GM12878 (cell line): Measurements from ENCODE around the gene EIF4H. TPM values are rescaled to one million over a fixed set of nuclear protein-coding genes. Genes with fewer than 3 reads are reported as not detected.

Experiments used
- ATAC-seq: fragments of 200-7000 bp; cut with Tn5 transposase; 3 replicates; pipeline ENCODE4 v1.9.1; 2020; ENCODE audit warnings: mild to moderate bottlenecking, moderate library complexity
- BruUV-seq: library from RNA; stranded (reverse); fragments of 400-500 nt; replicated peaks from 2 replicates; lab custom pipeline; 2021; lab: Mats Ljungman, UMichigan
- CTCF ChIA-PET: fragments of 300-600 bp; sonication (Branson Sonifier 250); formaldehyde crosslinking; extraction: SDS; loops from one replicate; lab custom pipeline; 2021; ENCODE audit warnings: inconsistent platforms; lab: Yijun Ruan, JAX
- POLR2A ChIA-PET: fragments of 350-600 bp; formaldehyde crosslinking; extraction: SDS; loops from one replicate; lab custom pipeline; 2021; ENCODE audit warnings: inconsistent platforms; lab: Charles Lee
- RAD21 ChIA-PET: fragments of 300-600 bp; sonication (Branson Sonifier 250); formaldehyde crosslinking; loops from one replicate; lab custom pipeline; 2023; ENCODE audit warnings: antibody characterized with exemption; ENCODE audit not compliant: unreplicated experiment; lab: Charles Lee
- SMC1A ChIA-PET: fragments of 300-600 bp; sonication (Branson Sonifier 250); formaldehyde crosslinking; loops from one replicate; lab custom pipeline; 2023; ENCODE audit not compliant: unreplicated experiment, uncharacterized antibody; lab: Charles Lee
- DNase-seq: peaks from one replicate; pipeline ENCODE4 v3.0.0-alpha.2; 2011; ENCODE audit warnings: low read depth, low spot score
- FAIRE-seq: peaks from 3 replicates; lab custom pipeline; 2011; peaks lifted over from hg19 to GRCh38; lab: Jason Lieb, UNC
- H2AFZ ChIP-seq: 2 replicates; pipeline ENCODE4 v1.6.0; 2011; ENCODE audit warnings: low read depth, low read length, control low read depth; ENCODE audit not compliant: control insufficient read depth
- H3K27ac ChIP-seq: 2 replicates; pipeline ENCODE4 v1.5.1; 2011; ENCODE audit warnings: control low read depth; ENCODE audit not compliant: control insufficient read depth, insufficient read depth
- H3K27me3 ChIP-seq, 2 experiments: replicated peaks in 1 of 2; 2 replicates each; pipeline versions ENCODE4 v1.6.0 to v1.6.1; 2011; ENCODE audit warnings: low read length in 1 of 2; ENCODE audit not compliant: control insufficient read depth in 2 of 2, insufficient read depth in 2 of 2
- H3K36me3 ChIP-seq, 2 experiments: 2 replicates each; pipeline ENCODE4 v1.5.1; 2011; ENCODE audit warnings: low read length in 1 of 2; ENCODE audit not compliant: control insufficient read depth in 2 of 2, insufficient read depth in 2 of 2
- H3K4me1 ChIP-seq: 2 replicates; pipeline ENCODE4 v1.6.1; 2011; ENCODE audit warnings: mild to moderate bottlenecking, low read length, moderate library complexity, mixed read lengths; ENCODE audit not compliant: control insufficient read depth, insufficient read depth
- H3K4me2 ChIP-seq: 2 replicates; pipeline ENCODE4 v1.6.0; 2011; ENCODE audit warnings: control low read depth; ENCODE audit not compliant: control insufficient read depth, insufficient read depth
- H3K4me3 ChIP-seq: fragments of 200-600 bp; sonication (generic); 2 replicates; pipeline ENCODE4 v1.5.1; 2016
- H3K79me2 ChIP-seq: 2 replicates; pipeline ENCODE4 v1.6.0; 2011; ENCODE audit warnings: low read length; ENCODE audit not compliant: control insufficient read depth, insufficient read depth
- H3K9ac ChIP-seq: 2 replicates; pipeline ENCODE4 v1.8.0; 2011; ENCODE audit warnings: low read length, control low read depth, mixed read lengths; ENCODE audit not compliant: control insufficient read depth, insufficient read depth
- H3K9me3 ChIP-seq: replicated peaks from 3 replicates; pipeline ENCODE4 v1.5.1; 2011; ENCODE audit warnings: mild to moderate bottlenecking, low read length; ENCODE audit not compliant: control insufficient read depth, insufficient read depth
- H4K20me1 ChIP-seq: 2 replicates; pipeline ENCODE4 v1.6.0; 2011; ENCODE audit not compliant: control insufficient read depth, insufficient read depth
- BHLHE40 ChIP-seq, 2 experiments: fragments of 450-650 bp in 1 of 2; IDR thresholded peaks; 2 replicates each; pipeline ENCODE4 v1.6.1; 2011 to 2017; ENCODE audit warnings: low read depth in 2 of 2, borderline replicate concordance in 1 of 2, improper control_type of control experiment in 1 of 2, low read length in 1 of 2, mild to moderate bottlenecking in 1 of 2
- MYB ChIP-seq: fragments of 150-350 bp; IDR thresholded peaks from 2 replicates; pipeline ENCODE4 v1.6.1; 2014; ENCODE audit warnings: mild to moderate bottlenecking, low read depth, low read length, borderline replicate concordance
- RUNX3 ChIP-seq: IDR thresholded peaks from 2 replicates; pipeline ENCODE4 v1.6.1; 2012; ENCODE audit warnings: low read length, inconsistent platforms
- SMARCA5 ChIP-seq: fragments of 450-650 bp; IDR thresholded peaks from 2 replicates; pipeline ENCODE4 v1.6.1; 2017; ENCODE audit warnings: mild to moderate bottlenecking
- ZNF24 ChIP-seq: fragments of 450-650 bp; IDR thresholded peaks from 2 replicates; pipeline ENCODE4 v1.6.1; 2017; ENCODE audit warnings: antibody characterized with exemption, mild to moderate bottlenecking
- WGBS: methylation state at CpG from one replicate; pipeline ENCODE4 v1.1.6; 2016; ENCODE audit warnings: low lambda C conversion rate; ENCODE audit not compliant: insufficient replicate concordance, insufficient coverage; ENCODE audit errors: missing lambda C conversion rate; 5-methylcytosine and 5-hydroxymethylcytosine counted together
- in situ Hi-C: fragments of 300-500 bp; cut with MboI; formaldehyde crosslinking; loops from 9 replicates; pipeline ENCODE4 v1.14.3; 2018; ENCODE audit warnings: mixed read lengths
- intact Hi-C: fragments of 100-400 bp; cut with micrococcal nuclease; formaldehyde crosslinking; loops from one replicate; pipeline ENCODE4 v1.14.2; 2022; ENCODE audit not compliant: unreplicated experiment
- polyA plus RNA-seq, 11 experiments: library from polyadenylated mRNA; depleted of rRNA in 4 of 11; unstranded in 6 of 11; stranded (reverse) in 5 of 11; fragments of >200 nt; fragmentation: Nextera tagmentation in 4 of 11; fragmentation: Illumina TruSeq in 1 of 11; extraction: Ambion mirVana in 4 of 11; extraction: Trizol in 1 of 11; gene quantifications; 1 replicate in 1 of 11; 2 replicates in 10 of 11; pipeline versions ENCODE4 v1.2.1 to v1.2.3, GENCODE V29; 2011 to 2016; ENCODE audit warnings: inconsistent platforms in 2 of 11, missing spikeins in 2 of 11, low read depth in 1 of 11
- total RNA-seq, 4 experiments: library from RNA; depleted of rRNA in 3 of 4; stranded (reverse); fragments of >200 nt in 3 of 4; fragmentation: Illumina TruSeq in 1 of 4; extraction: Trizol in 1 of 4; gene quantifications; 2 replicates each; pipeline versions ENCODE4 v1.2.1 to v1.2.3, GENCODE V29; 2013 to 2021

Gene EIF4H
- total and polyA plus RNA-seq, 10 of the 15 experiments (the other 5 are each of a cell fraction or from before 2014, with no cell fraction given): 9.9 to 443 (median 258) TPM

DNA sequence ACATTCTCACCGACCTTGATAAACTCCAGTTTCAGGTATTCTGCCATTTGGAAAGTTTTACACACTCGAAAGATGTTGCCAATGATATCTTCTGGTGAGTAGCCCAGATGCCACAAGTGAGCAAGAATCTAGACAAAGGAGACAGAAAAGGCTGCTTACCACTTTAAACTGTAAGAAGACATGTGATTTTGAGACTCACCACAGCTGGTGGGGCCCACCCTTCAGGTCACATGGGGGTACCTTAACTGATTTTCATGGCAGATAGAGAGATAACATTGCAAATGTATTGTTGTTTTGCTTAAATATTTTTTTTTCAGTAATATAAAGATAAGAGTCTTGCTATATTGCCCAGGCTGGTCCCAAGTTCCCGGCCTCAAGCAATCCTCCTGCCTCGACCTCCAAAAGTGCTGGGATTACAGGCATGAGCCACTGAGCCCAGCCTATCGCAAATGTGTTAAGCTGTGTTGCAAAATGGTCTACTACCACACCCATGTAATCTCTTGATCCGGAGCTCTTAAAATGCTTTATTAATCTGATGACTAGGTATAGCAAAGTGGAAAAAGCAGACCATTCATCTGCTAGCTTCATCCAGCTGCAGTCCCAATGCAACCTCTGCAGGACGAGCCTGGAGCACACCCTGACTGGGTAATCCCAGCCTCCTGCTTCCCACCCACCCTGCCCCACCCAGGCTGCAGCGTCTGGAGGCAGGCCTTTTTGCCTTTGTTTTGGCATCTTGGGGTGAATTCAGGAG is 61.5 kb downstream of the EIF4H start (continued):
- TF ChIP-seq MYB (no peak), SMARCA5 (no peak), BHLHE40 (IDR thresholded peaks at IDR 0.05; ENCODE audit: borderline replicate concordance in 1 of 2, low read depth in 2 of 2, low read length in 1 of 2) (no peak)
- TF ChIP-seq, all 136 proteins: peak for 0

DNA sequence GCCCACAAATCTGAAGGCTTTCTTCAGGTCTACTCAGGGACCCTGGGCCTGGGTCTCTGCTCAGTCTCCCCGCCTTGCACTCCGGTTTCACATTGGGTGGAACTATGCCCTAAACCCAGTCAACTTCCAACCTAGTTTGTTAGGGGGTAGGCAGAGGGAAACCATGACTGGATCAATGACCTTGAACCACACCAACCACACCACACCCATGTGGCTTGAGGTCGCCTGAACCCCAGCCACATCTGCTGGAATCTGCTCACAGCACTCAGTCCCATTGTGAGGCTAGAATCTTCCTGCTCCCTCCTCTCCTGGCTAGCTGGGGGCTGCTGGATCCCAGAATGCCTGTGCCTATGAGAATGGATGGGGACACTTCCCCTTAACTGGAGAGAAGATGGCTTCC is 62.1 kb downstream of the EIF4H start:
- Histone ChIP-seq H3K27me3 (no peaks in the 10 kb centered on the region), H3K27ac (no peak overlapping the region), H3K9ac (no peak overlapping the region), H2AFZ (no peak overlapping the region), H3K9me3 (no peaks in the 10 kb centered on the region), H3K79me2 (no peaks in the 10 kb centered on the region; the same call in 1 of the 2 replicates), H3K4me3 (no peak overlapping the region), H3K36me3 (peaks cover 38 to 46% of the 10 kb centered on the region in 2 experiments), H3K4me2 (no peak overlapping the region), H4K20me1 (no peaks in the 10 kb centered on the region), H3K4me1 (peaks cover 8% of the 10 kb centered on the region)
- intact Hi-C loops (no loop called here), in situ Hi-C loops (no loop called here)
- POLR2A ChIA-PET: interaction anchor here (1.0 to 1.2 kb wide), 2 partner anchors 15 to 26 kb away, joined by 4 read pairs; no protein-coding TSS in a partner anchor
- CTCF ChIA-PET: interaction anchor here (1.1 kb wide), 1 partner anchor 165 kb away, joined by 5 read pairs; no protein-coding TSS in a partner anchor
- SMC1A ChIA-PET: interaction anchor here (1.1 to 2.4 kb wide), 3 partner anchors 17 to 29 kb away, joined by 4 to 7 read pairs (median 4); no protein-coding TSS in a partner anchor
- DNase-seq: no peak
- FAIRE-seq: no peak
- TF ChIP-seq ZNF24 (no peak), RUNX3 (0 out of 2 replicates have a peak, but pooled peaks have one; percentile 25)
- 84% methylated on average over 3 of the region's 3 CpGs for WGBS
- RAD21 ChIA-PET: no interaction called here
- no peak for ATAC-seq
- BruUV-seq: no TSS peak
